ENCODE data around the gene SRP14. TPM values are rescaled to one million over a fixed set of nuclear protein-coding genes. Genes with fewer than 3 reads are reported as not detected.

Gene SRP14
- total and polyA plus RNA-seq, 9 of the 15 experiments (the other 6 are each of a cell fraction or from before 2014, with no cell fraction given): 161 to 1,097 (median 402) TPM

DNA sequence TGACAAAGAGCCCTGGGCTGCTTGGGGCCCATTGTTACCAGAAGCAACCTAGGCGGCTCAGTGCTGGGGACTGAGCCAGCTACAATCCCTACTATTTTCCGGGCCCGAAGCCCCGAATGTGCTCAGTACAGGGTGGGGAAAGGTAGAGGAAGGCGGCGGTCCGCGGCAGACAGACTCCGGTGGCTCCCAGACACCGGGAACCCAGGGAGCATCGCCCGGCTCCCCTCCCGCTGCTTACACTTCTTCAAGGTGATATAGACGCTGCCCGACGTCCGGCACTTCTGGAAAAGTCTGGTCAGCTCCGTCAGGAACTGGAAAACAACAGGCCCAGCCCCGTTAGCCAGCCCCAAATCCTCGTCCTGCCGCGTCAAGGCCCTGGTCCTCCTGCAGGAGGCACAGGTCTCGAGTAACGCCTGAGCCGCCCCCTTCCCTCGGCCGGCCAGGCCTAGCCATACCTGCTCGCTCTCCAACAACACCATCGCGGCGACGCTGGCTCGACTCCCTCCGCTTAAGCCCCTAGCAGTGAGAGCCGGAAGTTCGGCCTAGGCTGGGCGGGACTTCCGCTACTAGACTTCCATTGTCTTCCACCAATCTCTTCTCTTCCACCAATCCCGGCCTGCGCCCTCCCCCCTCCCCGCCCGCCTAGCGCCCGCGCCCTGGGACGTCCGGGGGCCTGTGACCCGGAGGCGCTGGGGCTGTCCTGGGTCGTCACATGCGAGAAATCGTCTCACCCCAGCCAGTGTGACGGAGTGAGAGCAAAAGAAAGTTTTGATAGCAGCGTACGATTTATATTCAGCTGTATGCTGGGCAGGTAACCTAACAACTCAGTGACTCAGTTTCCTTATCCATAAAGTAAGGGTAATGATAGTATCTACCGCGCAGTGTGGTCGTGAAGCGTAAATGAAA lies at the start of gene SRP14 (continued):
- TF ChIP-seq TOE1 (IDR thresholded peaks at IDR 0.05; ENCODE audit: borderline replicate concordance) (no peak), TOE1 (CRISPR knock-in tag; IDR thresholded peaks at IDR 0.05; ENCODE audit: borderline replicate concordance, low read depth) (no peak), CTBP1 (IDR thresholded peaks at IDR 0.05; ENCODE audit: borderline replicate concordance) (peak; percentile 35; the same call in 1 of the 2 replicates), ZNF57 (CRISPR knock-in tag; IDR thresholded peaks at IDR 0.05) (no peak), HDAC8 (tag; IDR thresholded peaks at IDR 0.05) (no peak; the same call in 1 of the 2 replicates), THRAP3 (IDR thresholded peaks at IDR 0.05; ENCODE audit: borderline replicate concordance) (no peak), DACH1 (IDR thresholded peaks at IDR 0.05; ENCODE audit: partially characterized antibody) (no peak), ZNF384 (IDR thresholded peaks at IDR 0.05; ENCODE audit: low read depth, low read length) (no peak), KLF10 (CRISPR knock-in tag; IDR thresholded peaks at IDR 0.05) (no peak), RBM25 (IDR thresholded peaks at IDR 0.05; ENCODE audit: low read depth, low read length, severe bottlenecking) (no peak), ESRRB (CRISPR knock-in tag; IDR thresholded peaks at IDR 0.05; ENCODE audit: borderline replicate concordance) (no peak)
- TF ChIP-seq, protein P1, sequence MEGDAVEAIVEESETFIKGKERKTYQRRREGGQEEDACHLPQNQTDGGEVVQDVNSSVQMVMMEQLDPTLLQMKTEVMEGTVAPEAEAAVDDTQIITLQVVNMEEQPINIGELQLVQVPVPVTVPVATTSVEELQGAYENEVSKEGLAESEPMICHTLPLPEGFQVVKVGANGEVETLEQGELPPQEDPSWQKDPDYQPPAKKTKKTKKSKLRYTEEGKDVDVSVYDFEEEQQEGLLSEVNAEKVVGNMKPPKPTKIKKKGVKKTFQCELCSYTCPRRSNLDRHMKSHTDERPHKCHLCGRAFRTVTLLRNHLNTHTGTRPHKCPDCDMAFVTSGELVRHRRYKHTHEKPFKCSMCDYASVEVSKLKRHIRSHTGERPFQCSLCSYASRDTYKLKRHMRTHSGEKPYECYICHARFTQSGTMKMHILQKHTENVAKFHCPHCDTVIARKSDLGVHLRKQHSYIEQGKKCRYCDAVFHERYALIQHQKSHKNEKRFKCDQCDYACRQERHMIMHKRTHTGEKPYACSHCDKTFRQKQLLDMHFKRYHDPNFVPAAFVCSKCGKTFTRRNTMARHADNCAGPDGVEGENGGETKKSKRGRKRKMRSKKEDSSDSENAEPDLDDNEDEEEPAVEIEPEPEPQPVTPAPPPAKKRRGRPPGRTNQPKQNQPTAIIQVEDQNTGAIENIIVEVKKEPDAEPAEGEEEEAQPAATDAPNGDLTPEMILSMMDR (IDR thresholded peaks at IDR 0.05 in 2 of 3, conservative IDR thresholded peaks at IDR 0.05 in 1 of 3; ENCODE audit: insufficient read depth in 2 of 3, low read depth in 1 of 3, low read length in 3 of 3): 0 out of 6 replicates have a peak, but pooled peaks of 2 of the 3 experiments have one; percentile 5 to 11
- TF ChIP-seq, protein P2, sequence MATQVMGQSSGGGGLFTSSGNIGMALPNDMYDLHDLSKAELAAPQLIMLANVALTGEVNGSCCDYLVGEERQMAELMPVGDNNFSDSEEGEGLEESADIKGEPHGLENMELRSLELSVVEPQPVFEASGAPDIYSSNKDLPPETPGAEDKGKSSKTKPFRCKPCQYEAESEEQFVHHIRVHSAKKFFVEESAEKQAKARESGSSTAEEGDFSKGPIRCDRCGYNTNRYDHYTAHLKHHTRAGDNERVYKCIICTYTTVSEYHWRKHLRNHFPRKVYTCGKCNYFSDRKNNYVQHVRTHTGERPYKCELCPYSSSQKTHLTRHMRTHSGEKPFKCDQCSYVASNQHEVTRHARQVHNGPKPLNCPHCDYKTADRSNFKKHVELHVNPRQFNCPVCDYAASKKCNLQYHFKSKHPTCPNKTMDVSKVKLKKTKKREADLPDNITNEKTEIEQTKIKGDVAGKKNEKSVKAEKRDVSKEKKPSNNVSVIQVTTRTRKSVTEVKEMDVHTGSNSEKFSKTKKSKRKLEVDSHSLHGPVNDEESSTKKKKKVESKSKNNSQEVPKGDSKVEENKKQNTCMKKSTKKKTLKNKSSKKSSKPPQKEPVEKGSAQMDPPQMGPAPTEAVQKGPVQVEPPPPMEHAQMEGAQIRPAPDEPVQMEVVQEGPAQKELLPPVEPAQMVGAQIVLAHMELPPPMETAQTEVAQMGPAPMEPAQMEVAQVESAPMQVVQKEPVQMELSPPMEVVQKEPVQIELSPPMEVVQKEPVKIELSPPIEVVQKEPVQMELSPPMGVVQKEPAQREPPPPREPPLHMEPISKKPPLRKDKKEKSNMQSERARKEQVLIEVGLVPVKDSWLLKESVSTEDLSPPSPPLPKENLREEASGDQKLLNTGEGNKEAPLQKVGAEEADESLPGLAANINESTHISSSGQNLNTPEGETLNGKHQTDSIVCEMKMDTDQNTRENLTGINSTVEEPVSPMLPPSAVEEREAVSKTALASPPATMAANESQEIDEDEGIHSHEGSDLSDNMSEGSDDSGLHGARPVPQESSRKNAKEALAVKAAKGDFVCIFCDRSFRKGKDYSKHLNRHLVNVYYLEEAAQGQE (IDR thresholded peaks at IDR 0.05; ENCODE audit: borderline replicate concordance): peak; percentile 63
- TF ChIP-seq, protein P2 (CRISPR knock-in tag; IDR thresholded peaks at IDR 0.05; ENCODE audit: low read depth): no peak
- TF ChIP-seq, protein P3, sequence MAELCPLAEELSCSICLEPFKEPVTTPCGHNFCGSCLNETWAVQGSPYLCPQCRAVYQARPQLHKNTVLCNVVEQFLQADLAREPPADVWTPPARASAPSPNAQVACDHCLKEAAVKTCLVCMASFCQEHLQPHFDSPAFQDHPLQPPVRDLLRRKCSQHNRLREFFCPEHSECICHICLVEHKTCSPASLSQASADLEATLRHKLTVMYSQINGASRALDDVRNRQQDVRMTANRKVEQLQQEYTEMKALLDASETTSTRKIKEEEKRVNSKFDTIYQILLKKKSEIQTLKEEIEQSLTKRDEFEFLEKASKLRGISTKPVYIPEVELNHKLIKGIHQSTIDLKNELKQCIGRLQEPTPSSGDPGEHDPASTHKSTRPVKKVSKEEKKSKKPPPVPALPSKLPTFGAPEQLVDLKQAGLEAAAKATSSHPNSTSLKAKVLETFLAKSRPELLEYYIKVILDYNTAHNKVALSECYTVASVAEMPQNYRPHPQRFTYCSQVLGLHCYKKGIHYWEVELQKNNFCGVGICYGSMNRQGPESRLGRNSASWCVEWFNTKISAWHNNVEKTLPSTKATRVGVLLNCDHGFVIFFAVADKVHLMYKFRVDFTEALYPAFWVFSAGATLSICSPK (IDR thresholded peaks at IDR 0.05; ENCODE audit: borderline replicate concordance): no peak

Measured in K562 (cell line).